HCT116 (cell line): ENCODE results near the gene NARS2. TPM values are rescaled to one million over a fixed set of nuclear protein-coding genes. Genes with fewer than 3 reads are reported as not detected.

ENCODE experiments used
- ATAC-seq: fragments of 200-7000 bp; cut with Tn5 transposase; 2 replicates; pipeline ENCODE4 v1.9.1; 2020; ENCODE audit warnings: mild to moderate bottlenecking, moderate library complexity
- BruUV-seq: library from RNA; stranded (reverse); fragments of 400-500 nt; replicated peaks from 2 replicates; lab custom pipeline; 2021; lab: Mats Ljungman, UMichigan
- CTCF ChIA-PET: fragments of 300-600 bp; sonication (Branson Sonifier 250); formaldehyde crosslinking; loops from one replicate; lab custom pipeline; 2021; ENCODE audit warnings: antibody characterized with exemption; lab: Charles Lee
- POLR2A ChIA-PET: fragments of 300-600, 350-600 bp; sonication (Branson Sonifier 250); formaldehyde crosslinking; loops from one replicate; lab custom pipeline; 2021; ENCODE audit warnings: antibody characterized with exemption; lab: Charles Lee
- RAD21 ChIA-PET, 2 experiments: fragments of 300-600 bp; sonication (Branson Sonifier 250); formaldehyde crosslinking; loops; one replicate each; lab custom pipeline; 2023; ENCODE audit warnings: low total read pairs in 2 of 2; ENCODE audit not compliant: uncharacterized antibody in 2 of 2, unreplicated experiment in 2 of 2, low non-redundant PET in 1 of 2; lab: Charles Lee
- DNase-seq: peaks from one replicate; pipeline ENCODE4 v3.0.0-alpha.2; 2010; ENCODE audit warnings: low read depth, low spot score
- H2AFZ ChIP-seq: fragments of 200-600 bp; shearing (Covaris generic), sonication (generic); 2 replicates; pipeline ENCODE4 v1.6.1; 2017; ENCODE audit warnings: low read depth, mixed run types, mixed read lengths, antibody characterized with exemption, low read length; ENCODE audit not compliant: poor library complexity, severe bottlenecking
- H3K27ac ChIP-seq: 2 replicates; pipeline ENCODE4 v1.5.1; 2012; ENCODE audit warnings: low read depth, low read length
- H3K27me3 ChIP-seq: fragments of 200-600 bp; sonication (generic); 2 replicates; pipeline ENCODE4 v1.6.1; 2016; ENCODE audit warnings: mixed run types, low read length, mixed read lengths; ENCODE audit not compliant: insufficient read depth
- H3K36me3 ChIP-seq, 2 experiments: fragments of 200-500 bp in 1 of 2; fragments of 200-600 bp in 1 of 2; sonication (Bioruptor generic) in 1 of 2; sonication (generic) in 1 of 2; 2 replicates each; pipeline versions ENCODE4 v1.5.1 to v1.6.1; 2014 to 2016; ENCODE audit warnings: low read length in 2 of 2, inconsistent platforms in 1 of 2, mixed read lengths in 1 of 2, mixed run types in 1 of 2; ENCODE audit not compliant: insufficient read depth in 2 of 2, control insufficient read depth in 1 of 2
- H3K4me1 ChIP-seq, 2 experiments: fragments of 200-600 bp in 1 of 2; sonication (generic) in 1 of 2; 2 replicates each; pipeline versions ENCODE4 v1.5.1 to v1.6.1; 2012 to 2017; ENCODE audit warnings: low read length in 2 of 2, inconsistent platforms in 1 of 2, mild to moderate bottlenecking in 1 of 2, mixed read lengths in 1 of 2, mixed run types in 1 of 2, moderate library complexity in 1 of 2; ENCODE audit not compliant: insufficient read depth in 2 of 2, control insufficient read depth in 1 of 2
- H3K4me2 ChIP-seq: fragments of 200-600 bp; sonication (generic); 2 replicates; pipeline ENCODE4 v1.6.1; 2017; ENCODE audit warnings: mixed run types, low read length, mixed read lengths
- H3K4me3 ChIP-seq, 2 experiments: fragments of 200-600 bp in 1 of 2; sonication (generic) in 1 of 2; replicated peaks in 1 of 2; 2 replicates each; pipeline ENCODE4 v1.5.1; 2011 to 2016; ENCODE audit warnings: low read length in 2 of 2, control low read depth in 1 of 2, low read depth in 1 of 2, mild to moderate bottlenecking in 1 of 2, mixed read lengths in 1 of 2, mixed run types in 1 of 2
- H3K79me2 ChIP-seq: fragments of 200-600 bp; sonication (generic); 2 replicates; pipeline ENCODE4 v1.6.1; 2017; ENCODE audit warnings: mild to moderate bottlenecking, mixed run types, low read length, moderate library complexity, mixed read lengths; ENCODE audit not compliant: insufficient read depth
- H3K9ac ChIP-seq: fragments of 200-600 bp; sonication (generic); 2 replicates; pipeline ENCODE4 v1.6.1; 2016; ENCODE audit warnings: low read length, mixed read lengths
- H3K9me2 ChIP-seq: fragments of 200-600 bp; sonication (generic), shearing (Covaris generic); 2 replicates; pipeline ENCODE4 v1.6.1; 2017; ENCODE audit warnings: mixed run types, mild to moderate bottlenecking, moderate library complexity; ENCODE audit not compliant: insufficient read depth
- H3K9me3 ChIP-seq, 2 experiments: fragments of 200-500 bp in 1 of 2; fragments of 200-600 bp in 1 of 2; sonication (Bioruptor generic) in 1 of 2; sonication (generic) in 1 of 2; 2 replicates each; pipeline ENCODE4 v1.6.1; 2014 to 2017; ENCODE audit warnings: low read length in 2 of 2, mixed read lengths in 2 of 2, inconsistent platforms in 1 of 2, low read depth in 1 of 2, mild to moderate bottlenecking in 1 of 2, mixed run types in 1 of 2, moderate library complexity in 1 of 2; ENCODE audit not compliant: control insufficient read depth in 1 of 2, insufficient read depth in 1 of 2
- H4K20me1 ChIP-seq: fragments of 200-600 bp; sonication (generic), shearing (Covaris generic); 2 replicates; pipeline ENCODE4 v1.6.1; 2017; ENCODE audit warnings: mixed run types, mild to moderate bottlenecking, moderate library complexity; ENCODE audit not compliant: insufficient read depth
- ATF3 ChIP-seq: IDR thresholded peaks from 2 replicates; pipeline ENCODE4 v1.6.1; 2012
- CTCF ChIP-seq, 3 experiments: fragments of 200-600 bp in 1 of 3; sonication (generic) in 1 of 3; IDR thresholded peaks in 2 of 3; conservative IDR thresholded peaks in 1 of 3; 2 replicates each; pipeline ENCODE4 v1.5.1; 2012 to 2017; ENCODE audit warnings: low read depth in 2 of 3, low read length in 2 of 3, antibody characterized with exemption in 1 of 3, borderline replicate concordance in 1 of 3, control low read depth in 1 of 3, mild to moderate bottlenecking in 1 of 3, mixed read lengths in 1 of 3, mixed run types in 1 of 3, moderate library complexity in 1 of 3; ENCODE audit not compliant: insufficient read depth in 1 of 3
- MAX ChIP-seq: IDR thresholded peaks from 2 replicates; pipeline ENCODE4 v1.6.1; 2012
- POLR2AphosphoS5 ChIP-seq: IDR thresholded peaks from 2 replicates; pipeline ENCODE4 v1.6.1; 2011; ENCODE audit warnings: mild to moderate bottlenecking, low read depth, low read length, moderate library complexity
- SP1 ChIP-seq: IDR thresholded peaks from 2 replicates; pipeline ENCODE4 v1.6.1; 2012; ENCODE audit warnings: low read depth
- YY1 ChIP-seq: IDR thresholded peaks from 2 replicates; pipeline ENCODE4 v1.6.1; 2011; ENCODE audit warnings: low read length, low read depth, moderate library complexity, mild to moderate bottlenecking; ENCODE audit not compliant: insufficient replicate concordance; ENCODE audit errors: extremely low read depth
- ZNF274 ChIP-seq: fragments of 200-500 bp; sonication (Bioruptor generic); IDR thresholded peaks from 2 replicates; pipeline ENCODE4 v1.6.1; 2014; ENCODE audit warnings: mild to moderate bottlenecking, low read depth, low read length, inconsistent platforms
- intact Hi-C: fragments of 100-400 bp; cut with micrococcal nuclease; formaldehyde crosslinking; loops from 2 replicates; pipeline ENCODE4 v1.10.0; 2022
- total RNA-seq: library from RNA; stranded (reverse); gene quantifications from one replicate; pipeline ENCODE4 v1.2.1, GENCODE V29; 2021; ENCODE audit not compliant: unreplicated experiment

The NARS2 gene
- total RNA-seq, 1 experiment from 2014 or later, result 26.0 TPM

- no peaks in the 10 kb centered on the region for H3K9me2 ChIP-seq
- 0 out of 4 replicates have a peak, but pooled peaks cover 0 to 9% of the 10 kb centered on the region in 2 experiments for H3K36me3 ChIP-seq
- H4K20me1 ChIP-seq, result no peaks in the 10 kb centered on the region
- no peak overlapping the region for H2AFZ ChIP-seq
- H3K9ac ChIP-seq, result no peak overlapping the region
- no peak overlapping the region for H3K4me2 ChIP-seq
- CTCF ChIA-PET, result no interaction called here
- RAD21 ChIA-PET, result no interaction called here
- DNase-seq, result no peak
- no peaks in the 10 kb centered on the region for H3K27me3 ChIP-seq
- BruUV-seq, result no TSS peak
- H3K4me1 ChIP-seq, result no peaks in the 10 kb centered on the region
- H3K4me3 ChIP-seq, result no peak overlapping the region
- intact Hi-C loops, result no loop called here
- peaks cover 5% of the 10 kb centered on the region for H3K79me2 ChIP-seq
- ATAC-seq, result no peak
- H3K9me3 ChIP-seq, result no peaks in the 10 kb centered on the region
- POLR2A ChIA-PET, result no interaction called here
- no peak overlapping the region for H3K27ac ChIP-seq
- no peak for TF ChIP-seq POLR2AphosphoS5
- no peak for TF ChIP-seq SP1
- no peak for TF ChIP-seq ATF3
- no peak for TF ChIP-seq CTCF (IDR thresholded peaks at IDR 0.05 in 2 of 3, conservative IDR thresholded peaks at IDR 0.05 in 1 of 3; ENCODE audit: borderline replicate concordance in 1 of 3, insufficient read depth in 1 of 3, low read depth in 2 of 3, low read length in 2 of 3)
- TF ChIP-seq MAX, result no peak
- TF ChIP-seq ZNF274, result no peak
- no peak for TF ChIP-seq YY1
Observed at GRCh38 chr11:78510597-78510996, 64.1 kb downstream of the NARS2 start.
